H1 (cell line): ENCODE measurements around the gene SLFN12L. TPM values are rescaled to one million over a fixed set of nuclear protein-coding genes. Genes with fewer than 3 reads are reported as not detected.

Experiments used
- CTCF ChIA-PET: fragments of 300-600 bp; sonication (Branson Sonifier 250); formaldehyde crosslinking; loops from one replicate; lab custom pipeline; 2021; ENCODE audit not compliant: partially characterized antibody; lab: Charles Lee
- POLR2A ChIA-PET: fragments of 300-600 bp; sonication (Branson Sonifier 250); formaldehyde crosslinking; loops from one replicate; lab custom pipeline; 2021; ENCODE audit warnings: inconsistent platforms; ENCODE audit not compliant: partially characterized antibody; lab: Charles Lee
- DNase-seq, 2 experiments: peaks; one replicate each; pipeline versions ENCODE4 v3.0.0 to v3.0.0-alpha.2; 2010 to 2022; ENCODE audit warnings: low spot score in 2 of 2, low read depth in 1 of 2, mixed read lengths in 1 of 2
- FAIRE-seq: peaks from 2 replicates; lab custom pipeline; 2011; peaks lifted over from hg19 to GRCh38; lab: Jason Lieb, UNC
- H2AFZ ChIP-seq: 2 replicates; pipeline ENCODE4 v1.8.1; 2012; ENCODE audit warnings: low read length, inconsistent platforms
- H2AK5ac ChIP-seq: 2 replicates; pipeline ENCODE4 v1.6.1; 2013; ENCODE audit warnings: low read depth, low read length
- H2BK120ac ChIP-seq: replicated peaks from 2 replicates; pipeline ENCODE3; 2013; ENCODE audit warnings: low read depth, low read length, inconsistent platforms
- H2BK12ac ChIP-seq: 2 replicates; pipeline ENCODE4 v1.6.1; 2013; ENCODE audit warnings: low read depth, low read length
- H2BK15ac ChIP-seq: 2 replicates; pipeline ENCODE4 v1.6.1; 2013; ENCODE audit warnings: low read length
- H2BK20ac ChIP-seq: 2 replicates; pipeline ENCODE4 v1.6.1; 2013; ENCODE audit warnings: low read length
- H2BK5ac ChIP-seq: 2 replicates; pipeline ENCODE4 v1.6.1; 2013; ENCODE audit warnings: low read depth, low read length
- H3K14ac ChIP-seq: 2 replicates; pipeline ENCODE4 v1.6.1; 2013; ENCODE audit warnings: inconsistent platforms; ENCODE audit not compliant: insufficient read length
- H3K18ac ChIP-seq: 2 replicates; pipeline ENCODE4 v1.6.1; 2013; ENCODE audit warnings: low read length; ENCODE audit errors: extremely low read depth
- H3K23ac ChIP-seq: 2 replicates; pipeline ENCODE4 v1.6.1; 2013; ENCODE audit warnings: inconsistent platforms; ENCODE audit not compliant: insufficient read length
- H3K23me2 ChIP-seq: 2 replicates; pipeline ENCODE4 v1.6.1; 2013; ENCODE audit warnings: low read depth, low read length
- H3K27ac ChIP-seq: 2 replicates; pipeline ENCODE4 v1.6.1; 2011; ENCODE audit warnings: low read depth, low read length, inconsistent platforms
- H3K27me3 ChIP-seq, 4 experiments: replicated peaks in 1 of 4; 1 replicate in 1 of 4; 2 replicates in 3 of 4; pipeline versions ENCODE4 v1.6.1 to v1.8.1; 2011 to 2013; ENCODE audit warnings: low read length in 3 of 4, mild to moderate bottlenecking in 3 of 4, inconsistent platforms in 2 of 4, mixed read lengths in 2 of 4, moderate library complexity in 1 of 4; ENCODE audit not compliant: control insufficient read depth in 3 of 4, insufficient read depth in 3 of 4; ENCODE audit errors: extremely low read depth in 1 of 4
- H3K36me3 ChIP-seq, 4 experiments: 2 replicates each; pipeline versions ENCODE4 v1.6.1 to v1.8.1; 2011 to 2013; ENCODE audit warnings: mild to moderate bottlenecking in 4 of 4, low read length in 3 of 4, moderate library complexity in 2 of 4, control low read depth in 1 of 4, inconsistent platforms in 1 of 4; ENCODE audit not compliant: insufficient read depth in 4 of 4, control insufficient read depth in 2 of 4
- H3K4ac ChIP-seq: replicated peaks from 2 replicates; pipeline ENCODE3; 2013; ENCODE audit warnings: low read length, low read depth, mixed read lengths, inconsistent platforms; ENCODE audit not compliant: insufficient read length
- H3K4me1 ChIP-seq, 4 experiments: replicated peaks in 1 of 4; 1 replicate in 1 of 4; 2 replicates in 3 of 4; pipeline versions ENCODE4 v1.6.1 to v1.8.1; 2011 to 2013; ENCODE audit warnings: low read length in 3 of 4, inconsistent platforms in 2 of 4, mixed read lengths in 1 of 4; ENCODE audit not compliant: insufficient read depth in 4 of 4, control insufficient read depth in 3 of 4
- H3K4me2 ChIP-seq, 2 experiments: 2 replicates each; pipeline versions ENCODE4 v1.6.1 to v1.8.1; 2011 to 2013; ENCODE audit warnings: low read depth in 2 of 2, low read length in 2 of 2, control low read depth in 1 of 2, inconsistent platforms in 1 of 2, mild to moderate bottlenecking in 1 of 2; ENCODE audit not compliant: insufficient read depth in 1 of 2
- H3K4me3 ChIP-seq, 4 experiments: fragments of 200-600, 300-600 bp in 1 of 4; sonication (generic), shearing (Covaris generic), sonication (Bioruptor Twin) in 1 of 4; 2 replicates each; pipeline versions ENCODE4 v1.5.1 to v1.8.1; 2011 to 2016; ENCODE audit warnings: low read length in 4 of 4, low read depth in 3 of 4, control low read depth in 2 of 4, inconsistent platforms in 2 of 4, mild to moderate bottlenecking in 2 of 4, mixed read lengths in 1 of 4, moderate library complexity in 1 of 4; ENCODE audit not compliant: insufficient read depth in 2 of 4; ENCODE audit errors: extremely low read depth in 1 of 4
- H3K56ac ChIP-seq: replicated peaks from 2 replicates; pipeline ENCODE3; 2013; ENCODE audit warnings: low read depth, mild to moderate bottlenecking, mixed read lengths, low read length, inconsistent platforms; ENCODE audit not compliant: insufficient read length
- H3K79me1 ChIP-seq: 2 replicates; pipeline ENCODE4 v1.6.1; 2013; ENCODE audit warnings: low read depth, low read length, control low read depth
- H3K79me2 ChIP-seq, 2 experiments: 2 replicates each; pipeline versions ENCODE4 v1.6.1 to v1.8.1; 2012 to 2013; ENCODE audit warnings: low read length in 2 of 2, mild to moderate bottlenecking in 2 of 2, inconsistent platforms in 1 of 2; ENCODE audit not compliant: insufficient read depth in 2 of 2, control insufficient read depth in 1 of 2
- H3K9ac ChIP-seq, 4 experiments: replicated peaks in 1 of 4; 1 replicate in 1 of 4; 2 replicates in 3 of 4; pipeline versions ENCODE4 v1.6.1 to v1.8.1; 2011 to 2013; ENCODE audit warnings: low read depth in 3 of 4, low read length in 3 of 4, control low read depth in 2 of 4, mild to moderate bottlenecking in 2 of 4, moderate library complexity in 2 of 4, inconsistent platforms in 1 of 4; ENCODE audit errors: extremely low read depth in 1 of 4
- H3K9me3 ChIP-seq, 2 experiments: 2 replicates each; pipeline versions ENCODE4 v1.6.1 to v1.8.1; 2012 to 2013; ENCODE audit warnings: mild to moderate bottlenecking in 2 of 2, moderate library complexity in 2 of 2, control low read depth in 1 of 2, inconsistent platforms in 1 of 2, low read depth in 1 of 2, low read length in 1 of 2, mixed read lengths in 1 of 2; ENCODE audit not compliant: insufficient read depth in 2 of 2
- H4K20me1 ChIP-seq, 2 experiments: replicated peaks in 1 of 2; 2 replicates each; pipeline versions ENCODE3 to v1.8.1; 2011 to 2013; ENCODE audit warnings: inconsistent platforms in 2 of 2, low read length in 2 of 2, mild to moderate bottlenecking in 1 of 2; ENCODE audit not compliant: insufficient read depth in 2 of 2, control insufficient read depth in 1 of 2
- H4K5ac ChIP-seq: 2 replicates; pipeline ENCODE4 v1.6.1; 2013; ENCODE audit warnings: low read length, low read depth, mixed read lengths, inconsistent platforms; ENCODE audit not compliant: insufficient read length
- H4K8ac ChIP-seq: 2 replicates; pipeline ENCODE4 v1.8.0; 2013; ENCODE audit warnings: mild to moderate bottlenecking, moderate library complexity, low read length, inconsistent platforms; ENCODE audit not compliant: insufficient read depth; ENCODE audit errors: extremely low read depth
- H4K91ac ChIP-seq: replicated peaks from 2 replicates; pipeline ENCODE3; 2013; ENCODE audit warnings: low read length, mixed read lengths, inconsistent platforms; ENCODE audit not compliant: insufficient read length
- ASH2L ChIP-seq: fragments of 200-600, 300-600 bp; sonication (generic); IDR thresholded peaks from one replicate; pipeline ENCODE4 v1.7.1; 2017; ENCODE audit warnings: low read length
- JUND ChIP-seq: IDR thresholded peaks from 2 replicates; pipeline ENCODE4 v1.6.1; 2011; ENCODE audit warnings: mild to moderate bottlenecking, improper control_type of control experiment, low read length
- RFX5 ChIP-seq: IDR thresholded peaks from 2 replicates; pipeline ENCODE4 v1.6.1; 2011; ENCODE audit warnings: low read depth, low read length, improper control_type of control experiment, borderline replicate concordance
- WGBS, 2 experiments: shearing (Covaris generic) in 1 of 2; methylation state at CpG; one replicate each; pipeline versions ENCODE4 v1.1.6 to v1.1.7; 2013 to 2015; ENCODE audit warnings: low lambda C conversion rate in 2 of 2, mixed read lengths in 2 of 2, inconsistent platforms in 1 of 2, low coverage in 1 of 2, missing lambda C conversion rate in 1 of 2; ENCODE audit not compliant: insufficient replicate concordance in 2 of 2, insufficient coverage in 1 of 2, insufficient read length in 1 of 2; ENCODE audit errors: extremely low coverage in 1 of 2, missing lambda C conversion rate in 1 of 2; 5-methylcytosine and 5-hydroxymethylcytosine counted together
- polyA plus RNA-seq, 7 experiments: library from polyadenylated mRNA; depleted of rRNA in 3 of 7; stranded (reverse) in 5 of 7; unstranded in 2 of 7; fragments of >200 nt in 5 of 7; fragments of 200-250 nt in 2 of 7; gene quantifications; 1 replicate in 5 of 7; 2 replicates in 1 of 7; 4 replicates in 1 of 7; pipeline versions ENCODE4 v1.2.1 to v1.2.3, GENCODE V29; 2011 to 2013; ENCODE audit warnings: missing spikeins in 2 of 7, mixed read lengths in 2 of 7
- total RNA-seq: library from RNA; stranded (reverse); fragmentation: NEBNext Ultra II Directional; extraction: Animal tissue kit (Norgen Biotek cat#: 25700); gene quantifications from 2 replicates; pipeline ENCODE4 v1.2.1, GENCODE V29; 2021
- TF ChIP-seq, protein P1 (sequence below): IDR thresholded peaks from 2 replicates; pipeline ENCODE4 v1.6.1; 2011; ENCODE audit warnings: low read depth, mild to moderate bottlenecking, low read length; ENCODE audit not compliant: insufficient read depth

Gene SLFN12L
- total and polyA plus RNA-seq, 2 of the 8 experiments (the other 6 are each of a cell fraction or from before 2014, with no cell fraction given): not detected

DNA sequence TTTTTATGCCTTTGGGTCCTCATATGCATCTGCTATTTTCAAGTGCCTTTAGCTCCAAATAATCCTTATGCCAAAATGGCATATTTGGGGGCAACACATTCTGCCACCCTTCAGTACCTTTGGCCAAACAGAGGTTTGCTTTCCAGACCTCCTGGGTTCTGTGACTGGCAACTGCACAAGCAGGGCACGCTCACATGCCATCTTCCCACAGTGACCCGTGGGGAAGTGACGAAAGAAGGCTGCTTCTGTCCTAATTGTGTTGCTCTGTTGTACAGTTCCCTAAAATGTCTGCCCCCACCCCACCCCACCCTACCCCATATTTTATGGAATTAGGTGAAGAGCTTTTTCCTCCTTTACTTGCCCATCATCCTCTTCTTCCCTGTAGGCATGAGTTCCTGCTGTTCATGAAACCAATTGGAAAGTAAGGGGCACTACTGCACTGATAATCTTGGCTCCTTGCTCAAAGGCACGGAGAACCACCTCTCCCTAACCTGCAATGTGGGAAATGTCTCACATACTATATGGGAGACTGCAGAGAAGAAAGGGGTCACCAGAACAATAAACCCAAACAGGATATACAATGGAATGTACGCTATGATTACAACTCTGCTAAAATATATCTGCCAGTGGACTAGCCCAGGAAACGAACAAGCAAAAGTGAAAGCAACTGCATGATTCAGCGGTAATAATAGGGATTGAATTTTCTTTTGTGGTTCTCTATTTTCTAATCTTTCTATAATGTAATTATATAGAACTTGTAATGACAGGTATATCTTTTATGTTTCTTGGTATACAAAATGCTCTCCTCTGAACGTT, 3.3 kb upstream of the SLFN12L start:
- no peak for FAIRE-seq
- H4K5ac ChIP-seq: no peak overlapping the region
- CTCF ChIA-PET: interaction anchor here (4.5 to 5.1 kb wide), 2 partner anchors 8 to 229 kb away, joined by 25 to 54 read pairs; no protein-coding TSS in a partner anchor
- no peaks in the 10 kb centered on the region for H3K23me2 ChIP-seq
- H2BK12ac ChIP-seq: no peak overlapping the region
- POLR2A ChIA-PET: no interaction called here
- H3K4me1 ChIP-seq: no peaks in the 10 kb centered on the region
- no peak overlapping the region for H2BK120ac ChIP-seq
- no peak overlapping the region for H3K4me3 ChIP-seq
- H3K79me2 ChIP-seq: no peaks in the 10 kb centered on the region
- no peak overlapping the region for H4K91ac ChIP-seq
- no peak overlapping the region for H3K23ac ChIP-seq
- H3K56ac ChIP-seq: no peak overlapping the region
- no peak overlapping the region for H4K8ac ChIP-seq
- H4K20me1 ChIP-seq: no peaks in the 10 kb centered on the region
- H2BK20ac ChIP-seq: no peak overlapping the region
- no peak overlapping the region for H2AFZ ChIP-seq
- no peaks in the 10 kb centered on the region for H3K79me1 ChIP-seq
- no peak for DNase-seq
- no peaks in the 10 kb centered on the region for H3K27me3 ChIP-seq
- no peak overlapping the region for H2BK15ac ChIP-seq
- no peak overlapping the region for H3K18ac ChIP-seq
- no peak overlapping the region for H3K4ac ChIP-seq
- WGBS, 2 experiments: 84% methylated on average over 8 of the region's 8 CpGs; no CpG with 5 or more reads in 1 of the 2 experiments
- TF ChIP-seq, protein P1, sequence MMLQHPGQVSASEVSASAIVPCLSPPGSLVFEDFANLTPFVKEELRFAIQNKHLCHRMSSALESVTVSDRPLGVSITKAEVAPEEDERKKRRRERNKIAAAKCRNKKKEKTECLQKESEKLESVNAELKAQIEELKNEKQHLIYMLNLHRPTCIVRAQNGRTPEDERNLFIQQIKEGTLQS: no peak
- TF ChIP-seq JUND: no peak
- no peak for TF ChIP-seq RFX5
- no peak for TF ChIP-seq ASH2L
- H3K27ac ChIP-seq: no peak overlapping the region
- H3K9ac ChIP-seq: no peak overlapping the region
- no peak overlapping the region for H3K4me2 ChIP-seq
- no peaks in the 10 kb centered on the region for H3K9me3 ChIP-seq
- H3K14ac ChIP-seq: no peak overlapping the region
- no peak overlapping the region for H2BK5ac ChIP-seq
- no peak overlapping the region for H2AK5ac ChIP-seq
- H3K36me3 ChIP-seq: no peaks in the 10 kb centered on the region
